Esophagus squamous epithelium (tissue), 4 donors: ENCODE measurements around the gene NF2.

Experiments used
- POLR2A ChIP-seq, 4 donors: fragments of 450-650 bp; IDR thresholded peaks; one replicate each; pipeline ENCODE4 v1.6.1; 2017; ENCODE audit warnings: antibody characterized with exemption in 4 of 4, mild to moderate bottlenecking in 4 of 4, moderate library complexity in 3 of 4
- TF ChIP-seq, protein P1 (sequence below), 6 experiments: fragments of 450-650 bp in 4 of 6; fragments of 200-600 bp in 2 of 6; sonication (generic) in 2 of 6; IDR thresholded peaks; one replicate each; pipeline ENCODE4 v1.5.1; 2016 to 2019; ENCODE audit warnings: antibody characterized with exemption in 6 of 6, mild to moderate bottlenecking in 4 of 6, moderate library complexity in 4 of 6

DNA sequence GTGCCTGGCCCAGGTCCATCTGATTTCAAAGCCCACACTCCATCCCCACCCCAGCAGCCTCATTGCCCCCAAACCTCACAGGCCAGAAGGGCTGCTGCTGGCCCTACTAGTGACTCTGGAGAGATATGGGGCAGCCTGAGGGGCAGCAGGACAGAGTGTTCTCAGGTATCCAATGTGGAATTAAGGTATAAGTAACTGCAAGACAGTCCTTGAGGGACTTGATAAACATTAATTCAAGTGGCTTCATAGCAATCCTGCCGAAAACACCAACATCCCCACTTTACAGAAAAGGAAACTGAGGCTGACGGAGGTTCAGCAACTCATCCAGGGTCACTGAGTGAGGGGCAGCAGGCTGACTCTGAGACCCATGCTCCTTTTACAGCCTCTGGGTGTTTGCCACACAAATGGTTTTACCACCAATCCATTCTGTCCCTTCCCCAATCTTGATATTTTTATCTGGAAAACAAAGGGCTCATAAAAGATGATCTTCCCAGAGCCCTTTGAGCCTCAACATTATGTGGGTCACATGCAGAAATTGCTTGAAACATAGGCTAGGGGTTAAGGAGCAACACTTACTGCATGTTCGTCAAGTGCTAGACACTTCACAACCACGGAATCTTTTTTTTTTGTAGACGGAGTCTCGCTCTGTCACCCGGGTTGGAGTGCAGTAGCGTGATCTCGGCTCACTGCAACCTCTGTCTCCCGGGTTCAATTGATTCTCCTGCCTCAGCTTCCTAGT, 24.8 kb upstream of the NF2 start:
- TF ChIP-seq, protein P1, sequence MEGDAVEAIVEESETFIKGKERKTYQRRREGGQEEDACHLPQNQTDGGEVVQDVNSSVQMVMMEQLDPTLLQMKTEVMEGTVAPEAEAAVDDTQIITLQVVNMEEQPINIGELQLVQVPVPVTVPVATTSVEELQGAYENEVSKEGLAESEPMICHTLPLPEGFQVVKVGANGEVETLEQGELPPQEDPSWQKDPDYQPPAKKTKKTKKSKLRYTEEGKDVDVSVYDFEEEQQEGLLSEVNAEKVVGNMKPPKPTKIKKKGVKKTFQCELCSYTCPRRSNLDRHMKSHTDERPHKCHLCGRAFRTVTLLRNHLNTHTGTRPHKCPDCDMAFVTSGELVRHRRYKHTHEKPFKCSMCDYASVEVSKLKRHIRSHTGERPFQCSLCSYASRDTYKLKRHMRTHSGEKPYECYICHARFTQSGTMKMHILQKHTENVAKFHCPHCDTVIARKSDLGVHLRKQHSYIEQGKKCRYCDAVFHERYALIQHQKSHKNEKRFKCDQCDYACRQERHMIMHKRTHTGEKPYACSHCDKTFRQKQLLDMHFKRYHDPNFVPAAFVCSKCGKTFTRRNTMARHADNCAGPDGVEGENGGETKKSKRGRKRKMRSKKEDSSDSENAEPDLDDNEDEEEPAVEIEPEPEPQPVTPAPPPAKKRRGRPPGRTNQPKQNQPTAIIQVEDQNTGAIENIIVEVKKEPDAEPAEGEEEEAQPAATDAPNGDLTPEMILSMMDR (IDR thresholded peaks at IDR 0.05), result no peak
- TF ChIP-seq POLR2A (IDR thresholded peaks at IDR 0.05), result no peak
